NCI-H128 (cell line): Measurements from ENCODE around the gene TH.

Experiments used
- DNase-seq: peaks from one replicate; lab custom pipeline; 2025; ENCODE audit not compliant: unreplicated experiment; lab: John Stamatoyannopoulos, UW

TH gene

GRCh38 chr11:2115308-2115707 lies 56.3 kb downstream of the TH start:
- DNase-seq = no peak

GRCh38 chr11:2114430-2115241 lies 57.0 kb downstream of the TH start:
- no peak for DNase-seq
